Breast epithelium (tissue), 3 donors: ENCODE data around the gene DPYSL4.

Experiments
- POLR2AphosphoS5 ChIP-seq, 3 donors: sonication (generic); formaldehyde crosslinking; IDR thresholded peaks; one replicate each; pipeline ENCODE4 v1.6.1; 2017; ENCODE audit warnings: antibody characterized with exemption in 3 of 3
- TF ChIP-seq, protein P1 (sequence below), 3 donors: fragments of 450-650 bp; IDR thresholded peaks; one replicate each; pipeline ENCODE4 v1.5.1; 2016 to 2017; ENCODE audit warnings: antibody characterized with exemption in 3 of 3, mild to moderate bottlenecking in 3 of 3, moderate library complexity in 3 of 3

DNA sequence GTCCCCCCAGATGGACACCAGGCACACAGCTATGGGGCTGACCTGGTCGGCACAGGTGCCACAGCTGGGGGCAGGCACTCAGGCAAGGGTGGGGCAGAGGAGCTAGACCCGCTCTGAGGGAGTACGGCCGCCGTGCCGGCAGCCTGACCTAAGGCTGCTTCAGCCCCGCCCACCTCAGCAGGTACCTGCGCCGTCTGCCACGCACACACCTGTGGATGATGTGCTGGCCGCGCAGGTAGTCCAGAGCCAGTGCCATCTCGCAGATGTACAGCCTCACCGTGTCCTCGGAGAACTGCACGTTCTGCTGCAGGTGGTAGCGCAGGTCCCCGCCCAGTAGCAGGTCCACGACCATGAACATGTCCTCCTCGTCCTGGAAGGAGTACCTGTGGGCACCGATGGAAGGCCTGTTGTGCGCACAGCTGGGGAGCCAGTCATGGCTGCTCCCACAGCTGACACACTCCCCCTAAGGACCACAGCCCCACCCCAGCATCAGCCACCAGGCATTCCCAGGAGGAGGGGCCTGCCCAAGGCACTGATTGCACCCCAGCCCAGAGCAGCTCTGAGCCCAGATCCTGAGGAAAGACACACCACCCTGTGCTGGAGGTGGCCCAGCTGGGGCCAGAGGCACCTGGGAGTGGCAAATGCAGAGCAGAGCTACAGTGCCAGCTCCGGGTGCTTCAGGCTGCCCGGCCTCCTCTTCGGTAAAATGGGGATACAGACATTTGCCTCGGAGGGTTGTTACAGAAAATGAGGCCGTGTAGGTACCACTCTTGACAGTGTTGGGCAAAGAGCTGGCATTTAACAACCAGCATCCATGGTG, 40.0 kb downstream of the DPYSL4 start:
- TF ChIP-seq, protein P1, sequence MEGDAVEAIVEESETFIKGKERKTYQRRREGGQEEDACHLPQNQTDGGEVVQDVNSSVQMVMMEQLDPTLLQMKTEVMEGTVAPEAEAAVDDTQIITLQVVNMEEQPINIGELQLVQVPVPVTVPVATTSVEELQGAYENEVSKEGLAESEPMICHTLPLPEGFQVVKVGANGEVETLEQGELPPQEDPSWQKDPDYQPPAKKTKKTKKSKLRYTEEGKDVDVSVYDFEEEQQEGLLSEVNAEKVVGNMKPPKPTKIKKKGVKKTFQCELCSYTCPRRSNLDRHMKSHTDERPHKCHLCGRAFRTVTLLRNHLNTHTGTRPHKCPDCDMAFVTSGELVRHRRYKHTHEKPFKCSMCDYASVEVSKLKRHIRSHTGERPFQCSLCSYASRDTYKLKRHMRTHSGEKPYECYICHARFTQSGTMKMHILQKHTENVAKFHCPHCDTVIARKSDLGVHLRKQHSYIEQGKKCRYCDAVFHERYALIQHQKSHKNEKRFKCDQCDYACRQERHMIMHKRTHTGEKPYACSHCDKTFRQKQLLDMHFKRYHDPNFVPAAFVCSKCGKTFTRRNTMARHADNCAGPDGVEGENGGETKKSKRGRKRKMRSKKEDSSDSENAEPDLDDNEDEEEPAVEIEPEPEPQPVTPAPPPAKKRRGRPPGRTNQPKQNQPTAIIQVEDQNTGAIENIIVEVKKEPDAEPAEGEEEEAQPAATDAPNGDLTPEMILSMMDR (IDR thresholded peaks at IDR 0.05), result no peak
- no peak for TF ChIP-seq POLR2AphosphoS5 (IDR thresholded peaks at IDR 0.05)
